Retinal pigment epithelial cell (primary cell): ENCODE measurements around the gene ORC6.

Source experiments
- DNase-seq: peaks from one replicate; pipeline ENCODE4 v3.0.0-alpha.2; 2010; ENCODE audit warnings: low read depth
- H3K4me3 ChIP-seq: 2 replicates; pipeline ENCODE4 v1.5.1; 2011; ENCODE audit warnings: mild to moderate bottlenecking, low read length, control low read depth, moderate library complexity
- CTCF ChIP-seq: conservative IDR thresholded peaks from 2 replicates; pipeline ENCODE4 v1.5.1; 2011; ENCODE audit warnings: low read depth, low read length, control low read depth, inconsistent platforms

Gene ORC6

GRCh38 chr16:46730801-46731690 is 41.6 kb downstream of the ORC6 start:
- H3K4me3 ChIP-seq, result no peak overlapping the region
- DNase-seq, result no peak
- TF ChIP-seq CTCF, result no peak

GRCh38 chr16:46731691-46732555 is 42.5 kb downstream of the ORC6 start:
- DNase-seq, result no peak
- no peak for TF ChIP-seq CTCF
- no peak overlapping the region for H3K4me3 ChIP-seq

GRCh38 chr16:46732561-46732960 is 43.1 kb downstream of the ORC6 start:
- no peak for TF ChIP-seq CTCF
- no peak overlapping the region for H3K4me3 ChIP-seq
- DNase-seq, result no peak

- DNase-seq, result no peak
- H3K4me3 ChIP-seq, result no peak overlapping the region
- TF ChIP-seq CTCF, result no peak
Observed at GRCh38 chr16:46733319-46733830, 43.9 kb downstream of the ORC6 start.

- H3K4me3 ChIP-seq, result no peak overlapping the region
- no peak for TF ChIP-seq CTCF
- DNase-seq, result no peak
Observed at GRCh38 chr16:46736695-46737094, 47.2 kb downstream of the ORC6 start.

GRCh38 chr16:46737621-46738214 is 48.3 kb downstream of the ORC6 start:
- no peak for TF ChIP-seq CTCF
- no peak overlapping the region for H3K4me3 ChIP-seq
- no peak for DNase-seq
